NCI-H345 (cell line): ENCODE results near the gene ITFG2.
"Not testable (repeated sequence)": the region's sequence is repeated elsewhere in the genome, so short reads cannot be mapped to it uniquely, and the experiment has no call there.

ENCODE experiments used
- DNase-seq: peaks from one replicate; lab custom pipeline; 2025; lab: John Stamatoyannopoulos, UW

Gene ITFG2

GRCh38 chr12:2863402-2863801, 50.9 kb downstream of the ITFG2 start:
- not testable (repeated sequence) for DNase-seq

GRCh38 chr12:2864198-2864597, 51.7 kb downstream of the ITFG2 start:
- DNase-seq = no peak

- DNase-seq = not testable (repeated sequence)
Observed at GRCh38 chr12:2868986-2869632, 56.6 kb downstream of the ITFG2 start.
